CD4-positive, CD25-positive, alpha-beta regulatory T cell (primary cell): ENCODE measurements around the gene PAK6. TPM values are rescaled to one million over a fixed set of nuclear protein-coding genes. Genes with fewer than 3 reads are reported as not detected.

Source experiments
- ATAC-seq, 2 donors: fragments of 150-1000 bp; cut with Tn5 transposase; one replicate each; pipeline ENCODE4 v1.10.0; 2021; ENCODE audit warnings: low read depth in 2 of 2, moderate number of reproducible peaks in 2 of 2, moderate library complexity in 1 of 2
- DNase-seq, 3 donors: peaks; one replicate each; pipeline versions ENCODE4 v3.0.0 to v3.0.0-alpha.2; 2012 to 2022; ENCODE audit warnings: mixed read lengths in 1 of 3
- H3K27ac ChIP-seq: one replicate; pipeline ENCODE4 v1.7.0; 2013; ENCODE audit warnings: mild to moderate bottlenecking, low read length; ENCODE audit not compliant: insufficient read depth, poor library complexity, severe bottlenecking
- H3K27me3 ChIP-seq: one replicate; pipeline ENCODE4 v1.7.0; 2013; ENCODE audit warnings: low read length; ENCODE audit not compliant: control insufficient read depth, insufficient read depth
- H3K36me3 ChIP-seq: one replicate; pipeline ENCODE4 v1.7.0; 2013; ENCODE audit warnings: mild to moderate bottlenecking, low read length, moderate library complexity; ENCODE audit not compliant: control insufficient read depth, insufficient read depth
- H3K4me1 ChIP-seq: 2 replicates; pipeline ENCODE4 v1.7.0; 2013; ENCODE audit warnings: mild to moderate bottlenecking, low read length; ENCODE audit not compliant: insufficient read depth, control insufficient read depth, poor library complexity, severe bottlenecking
- H3K4me3 ChIP-seq: one replicate; pipeline ENCODE4 v1.7.0; 2013; ENCODE audit warnings: low read depth, mild to moderate bottlenecking, low read length, moderate library complexity
- H3K9me3 ChIP-seq, 2 experiments: 1 replicate in 1 of 2; 2 replicates in 1 of 2; pipeline ENCODE4 v1.7.0; 2013; ENCODE audit warnings: low read length in 2 of 2, mild to moderate bottlenecking in 1 of 2, moderate library complexity in 1 of 2; ENCODE audit not compliant: control insufficient read depth in 2 of 2
- H3K27ac Mint-ChIP-seq, 3 donors: one replicate each; pipeline ENCODE4 v1.8.0; 2020 to 2022; ENCODE audit warnings: mild to moderate bottlenecking in 3 of 3, mixed read lengths in 3 of 3, moderate library complexity in 2 of 3
- H3K27me3 Mint-ChIP-seq: one replicate; pipeline ENCODE4 v1.8.0; 2022; ENCODE audit warnings: mild to moderate bottlenecking, mixed read lengths
- H3K36me3 Mint-ChIP-seq: one replicate; pipeline ENCODE4 v1.8.0; 2020; ENCODE audit warnings: mixed read lengths
- H3K4me1 Mint-ChIP-seq, 4 donors: one replicate each; pipeline ENCODE4 v1.8.0; 2020 to 2022; ENCODE audit warnings: mixed read lengths in 4 of 4, mild to moderate bottlenecking in 1 of 4
- H3K4me3 Mint-ChIP-seq, 4 donors: one replicate each; pipeline ENCODE4 v1.8.0; 2020 to 2022; ENCODE audit warnings: mild to moderate bottlenecking in 4 of 4, mixed read lengths in 4 of 4, moderate library complexity in 3 of 4
- H3K9me3 Mint-ChIP-seq, 7 donors: one replicate each; pipeline ENCODE4 v1.8.0; 2020 to 2022; ENCODE audit warnings: mixed read lengths in 7 of 7, mild to moderate bottlenecking in 3 of 7, moderate library complexity in 2 of 7
- polyA plus RNA-seq, 4 donors: library from polyadenylated mRNA; unstranded; fragments of 300-500 nt; fragmentation: Illumina TruSeq; gene quantifications; one replicate each; pipeline ENCODE4 v1.2.3, GENCODE V29; 2021
- total RNA-seq: library from RNA; stranded (reverse); gene quantifications from one replicate; pipeline ENCODE4 v1.2.3, GENCODE V29; 2022

PAK6 gene
- total and polyA plus RNA-seq, 5 donors from 2014 or later = not detected

- Mint-ChIP-seq H3K9me3 (peaks cover 0 to 11% (median 0%) of the 10 kb centered on the region in 7 donors), H3K27ac (peak overlapping the region in 1 of 3 donors; percentile 46), H3K36me3 (peaks cover 56% of the 10 kb centered on the region), H3K4me1 (peaks cover 5 to 37% (median 28%) of the 10 kb centered on the region in 4 donors), H3K4me3 (no peak overlapping the region), H3K27me3 (no peaks in the 10 kb centered on the region)
- ATAC-seq (no peak), DNase-seq (no peak)
- H3K27me3 ChIP-seq = no peaks in the 10 kb centered on the region
- no peak overlapping the region for H3K27ac ChIP-seq
- H3K4me3 ChIP-seq = no peak overlapping the region
- H3K36me3 ChIP-seq = peaks cover 63% of the 10 kb centered on the region
- H3K4me1 ChIP-seq = peaks cover 14% of the 10 kb centered on the region
- H3K9me3 ChIP-seq = peaks cover 5% of the 10 kb centered on the region in 2 experiments
Observed at GRCh38 chr15:40301467-40302179, 62.8 kb downstream of the PAK6 start.

DNA sequence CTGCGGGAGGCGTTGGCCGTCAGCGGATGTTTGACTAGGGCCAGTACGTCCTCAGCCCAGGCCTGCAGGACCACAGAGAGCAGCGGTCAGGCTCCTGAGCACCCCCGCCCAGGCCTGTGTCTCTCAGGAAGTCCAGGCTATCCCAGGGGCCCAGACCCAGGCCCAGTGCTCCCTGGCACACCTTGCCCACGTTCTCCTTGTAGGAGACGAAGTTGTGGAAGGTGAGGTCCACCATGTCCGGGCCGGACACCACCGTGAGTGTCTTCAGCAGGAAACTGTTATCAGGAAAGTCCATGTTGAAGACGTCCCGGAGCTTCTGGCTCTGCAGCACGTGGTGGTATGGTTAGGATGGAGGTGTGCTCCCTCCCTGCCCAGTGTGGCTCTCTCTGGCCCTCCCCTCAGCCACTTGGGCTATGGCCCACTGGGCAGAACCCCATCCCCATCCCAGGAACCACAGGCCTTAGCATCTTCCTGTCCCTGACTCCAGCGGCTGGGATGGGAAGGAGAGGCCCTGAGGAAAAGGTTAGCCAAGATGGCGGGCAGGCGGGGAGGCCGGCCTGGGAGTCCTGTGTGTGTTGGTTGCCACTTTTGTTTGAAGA is 63.5 kb downstream of the PAK6 start:
- ATAC-seq = no peak
- Mint-ChIP-seq H3K27ac (no peak overlapping the region), H3K36me3 (peaks cover 48% of the 10 kb centered on the region), H3K27me3 (no peaks in the 10 kb centered on the region), H3K4me3 (no peak overlapping the region), H3K9me3 (peaks cover 0 to 11% (median 0%) of the 10 kb centered on the region in 7 donors), H3K4me1 (peaks cover 5 to 40% (median 31%) of the 10 kb centered on the region in 4 donors)
- Histone ChIP-seq H3K27ac (no peak overlapping the region), H3K36me3 (peaks cover 58% of the 10 kb centered on the region), H3K4me1 (peaks cover 22% of the 10 kb centered on the region), H3K4me3 (no peak overlapping the region), H3K27me3 (no peaks in the 10 kb centered on the region), H3K9me3 (peaks cover 5% of the 10 kb centered on the region in 2 experiments)
- no peak for DNase-seq

DNA sequence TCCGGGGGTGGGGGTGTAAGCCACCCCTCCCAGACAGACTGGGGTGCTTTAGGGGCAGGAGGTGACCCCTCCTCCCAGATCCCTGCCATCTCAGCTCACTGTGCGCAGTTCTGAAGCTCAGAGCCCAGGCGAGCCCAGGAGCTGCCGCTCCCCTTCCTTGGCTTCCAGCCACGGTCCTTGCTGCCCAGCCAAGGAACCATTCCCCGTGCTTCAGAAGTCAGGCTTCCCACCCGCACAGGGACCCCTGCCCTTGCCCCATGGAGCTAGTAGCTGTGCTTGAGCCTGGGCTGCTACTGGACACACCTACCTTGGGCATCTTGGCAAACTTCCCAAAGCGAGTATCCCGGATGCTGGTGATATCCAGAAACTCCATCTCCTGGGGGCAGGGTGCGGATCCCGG is 64.1 kb downstream of the PAK6 start:
- Histone ChIP-seq H3K4me1 (peaks cover 24% of the 10 kb centered on the region), H3K9me3 (peaks cover 5% of the 10 kb centered on the region in 2 experiments), H3K27me3 (no peaks in the 10 kb centered on the region), H3K27ac (no peak overlapping the region), H3K36me3 (peaks cover 52% of the 10 kb centered on the region), H3K4me3 (no peak overlapping the region)
- Mint-ChIP-seq H3K27ac (peak overlapping the region in 1 of 3 donors; percentile 38), H3K9me3 (peaks cover 0 to 11% (median 0%) of the 10 kb centered on the region in 7 donors), H3K4me1 (peaks cover 5 to 42% (median 31%) of the 10 kb centered on the region in 4 donors), H3K27me3 (no peaks in the 10 kb centered on the region), H3K36me3 (peaks cover 45% of the 10 kb centered on the region), H3K4me3 (no peak overlapping the region)
- ATAC-seq = no peak
- no peak for DNase-seq

DNA sequence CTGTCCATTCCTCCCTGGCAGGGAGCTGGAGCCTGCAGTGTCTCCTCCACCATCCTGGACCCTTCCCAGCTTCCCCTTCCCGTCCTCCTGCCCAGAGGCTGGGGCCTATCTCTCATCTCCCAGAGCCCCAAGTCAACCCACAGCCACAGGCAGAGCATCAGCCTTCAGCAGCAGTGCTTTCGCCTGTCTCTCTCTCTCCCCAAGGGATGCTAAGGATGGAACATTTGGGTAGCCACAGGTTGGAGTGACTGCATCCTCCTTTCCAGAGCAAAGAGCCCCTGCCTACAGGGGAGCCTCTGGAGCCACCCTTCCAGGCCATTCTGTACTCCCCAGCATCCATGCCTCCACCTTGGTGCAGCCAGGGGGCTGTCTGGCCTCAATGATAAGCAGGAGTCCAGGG is 64.7 kb downstream of the PAK6 start:
- Histone ChIP-seq H3K27me3 (no peaks in the 10 kb centered on the region), H3K36me3 (peaks cover 46% of the 10 kb centered on the region), H3K4me3 (no peak overlapping the region), H3K4me1 (peaks cover 24% of the 10 kb centered on the region), H3K9me3 (peaks cover 5% of the 10 kb centered on the region in 2 experiments), H3K27ac (no peak overlapping the region)
- no peaks in the 10 kb centered on the region for H3K27me3 Mint-ChIP-seq
- H3K9me3 Mint-ChIP-seq = peaks cover 0 to 11% (median 0%) of the 10 kb centered on the region in 7 donors
- peak overlapping the region in 1 of 3 donors; percentile 55 for H3K27ac Mint-ChIP-seq
- peaks cover 5 to 45% (median 34%) of the 10 kb centered on the region in 4 donors for H3K4me1 Mint-ChIP-seq
- DNase-seq = no peak
- H3K4me3 Mint-ChIP-seq = peak overlapping the region in 1 of 4 donors; percentile 65
- peaks cover 45% of the 10 kb centered on the region for H3K36me3 Mint-ChIP-seq
- ATAC-seq = no peak

DNA sequence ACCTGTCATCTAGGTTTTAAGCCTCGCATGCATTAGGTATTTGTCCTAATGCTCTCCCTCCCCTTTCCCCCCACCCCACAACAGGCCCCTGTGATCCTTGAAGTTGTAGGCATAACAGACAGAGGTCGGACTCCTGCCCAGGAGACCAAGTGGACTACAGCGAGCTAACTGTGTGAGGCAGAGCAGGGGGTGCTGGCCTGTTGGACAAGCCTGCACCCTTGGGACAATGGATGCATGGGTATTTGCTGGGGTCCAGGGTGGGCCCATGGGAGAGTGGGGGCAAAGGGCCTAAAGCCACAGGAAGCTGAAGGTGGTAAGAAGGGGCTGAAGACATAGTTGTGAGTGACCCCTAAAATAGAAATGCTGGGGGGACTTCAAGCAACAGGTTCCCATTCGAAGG is 66.4 kb downstream of the PAK6 start:
- H3K36me3 ChIP-seq = peaks cover 35% of the 10 kb centered on the region
- Mint-ChIP-seq H3K27ac (peak overlapping the region in 1 of 3 donors; percentile 64), H3K27me3 (no peaks in the 10 kb centered on the region), H3K4me3 (peak overlapping the region; percentile 41 to 96 (median 82)), H3K36me3 (peaks cover 32% of the 10 kb centered on the region), H3K9me3 (peaks cover 0 to 4% (median 0%) of the 10 kb centered on the region in 7 donors), H3K4me1 (peaks cover 9 to 62% (median 39%) of the 10 kb centered on the region in 4 donors)
- ATAC-seq = no peak
- H3K4me1 ChIP-seq = peaks cover 35% of the 10 kb centered on the region
- H3K27me3 ChIP-seq = no peaks in the 10 kb centered on the region
- H3K9me3 ChIP-seq = peaks cover 5% of the 10 kb centered on the region in 2 experiments
- no peak overlapping the region for H3K27ac ChIP-seq
- peak overlapping the region; percentile 93 for H3K4me3 ChIP-seq
- no peak for DNase-seq

DNA sequence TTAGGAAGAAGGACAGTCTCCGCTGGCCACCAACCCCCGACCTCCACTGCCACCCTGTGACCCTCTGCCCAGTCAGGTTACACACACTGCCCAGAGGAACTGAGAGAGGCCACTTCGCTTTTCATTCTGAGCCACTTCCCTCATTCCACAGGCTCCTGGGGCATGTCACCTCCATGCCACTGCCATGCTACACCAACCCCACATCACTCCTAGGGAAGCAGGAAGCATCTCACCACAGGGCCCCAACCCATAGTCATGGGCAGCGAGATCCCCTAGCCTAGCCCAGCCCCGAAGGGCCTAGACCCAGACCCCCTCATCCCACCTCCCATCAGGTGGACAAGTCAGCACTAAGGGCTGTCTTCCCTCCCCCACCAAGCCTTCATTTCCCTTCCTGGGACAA is 67.5 kb downstream of the PAK6 start:
- Mint-ChIP-seq H3K9me3 (no peaks in the 10 kb centered on the region), H3K4me1 (peaks cover 9 to 61% (median 38%) of the 10 kb centered on the region in 4 donors), H3K27ac (peak overlapping the region; percentile 60 to 96 (median 81)), H3K27me3 (no peaks in the 10 kb centered on the region), H3K36me3 (peaks cover 22% of the 10 kb centered on the region), H3K4me3 (peak overlapping the region; percentile 95 to 97 (median 96))
- H3K9me3 ChIP-seq = no peaks in the 10 kb centered on the region
- DNase-seq = no peak
- no peak for ATAC-seq
- H3K4me1 ChIP-seq = peaks cover 35% of the 10 kb centered on the region
- H3K27ac ChIP-seq = no peak overlapping the region
- peaks cover 24% of the 10 kb centered on the region for H3K36me3 ChIP-seq
- no peaks in the 10 kb centered on the region for H3K27me3 ChIP-seq
- peak overlapping the region; percentile 93 for H3K4me3 ChIP-seq

DNA sequence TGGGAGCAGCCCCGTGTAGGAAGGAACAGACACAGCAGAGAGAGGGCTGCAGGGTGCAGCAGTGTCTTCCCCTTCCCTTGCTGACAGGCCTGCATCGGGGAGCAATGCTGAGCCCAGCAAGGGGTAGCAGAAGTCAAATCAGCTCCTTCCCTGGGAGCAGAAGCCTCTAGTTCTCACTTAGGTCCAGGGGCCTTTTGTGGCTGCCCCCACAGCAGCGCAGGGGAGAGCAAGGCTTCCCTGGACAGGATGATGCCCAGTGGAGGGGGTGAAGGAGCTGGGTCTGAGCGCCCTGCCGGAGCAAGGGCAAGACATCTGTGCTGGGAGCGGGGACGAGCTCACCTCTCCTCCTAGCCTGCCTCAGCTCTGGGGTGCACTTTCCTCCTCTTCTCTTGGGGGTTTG is 68.0 kb downstream of the PAK6 start:
- Mint-ChIP-seq H3K27ac (peak overlapping the region; percentile 60 to 96 (median 81)), H3K36me3 (peaks cover 19% of the 10 kb centered on the region), H3K9me3 (no peaks in the 10 kb centered on the region), H3K27me3 (no peaks in the 10 kb centered on the region), H3K4me1 (peaks cover 9 to 61% (median 38%) of the 10 kb centered on the region in 4 donors), H3K4me3 (peak overlapping the region; percentile 95 to 97 (median 96))
- peak overlapping the region; percentile 93 for H3K4me3 ChIP-seq
- DNase-seq (no peak), ATAC-seq (no peak)
- H3K36me3 ChIP-seq = peaks cover 19% of the 10 kb centered on the region
- H3K4me1 ChIP-seq = peaks cover 35% of the 10 kb centered on the region
- H3K9me3 ChIP-seq = no peaks in the 10 kb centered on the region
- no peaks in the 10 kb centered on the region for H3K27me3 ChIP-seq
- H3K27ac ChIP-seq = no peak overlapping the region
